ENCODE results near the gene ARHGEF7. TPM values are rescaled to one million over a fixed set of nuclear protein-coding genes. Genes with fewer than 3 reads are reported as not detected.

Gene ARHGEF7
- total and polyA plus RNA-seq, 2 experiments from 2014 or later = 23.6 to 58.9 TPM

GRCh38 chr13:111318386-111318785 is 203.3 kb downstream of the ARHGEF7 start:
- ATAC-seq (no peak), DNase-seq (ENCODE audit: low spot score) (no peak)
- H2AFZ ChIP-seq = no peak overlapping the region

GRCh38 chr13:111319521-111319920 is 204.4 kb downstream of the ARHGEF7 start:
- Histone ChIP-seq H3K79me2 (replicated peaks; ENCODE audit: insufficient read depth) (no peaks in the 10 kb centered on the region), H4K20me1 (replicated peaks; ENCODE audit: insufficient read depth) (no peaks in the 10 kb centered on the region), H3K27me3 (ENCODE audit: insufficient read depth) (no peaks in the 10 kb centered on the region), H3K9me2 (ENCODE audit: insufficient read depth) (no peaks in the 10 kb centered on the region), H3K4me1 (ENCODE audit: insufficient read depth) (no peaks in the 10 kb centered on the region), H3K4me2 (no peak overlapping the region), H3K4me3 (no peak overlapping the region), H3K36me3 (ENCODE audit: insufficient read depth) (no peaks in the 10 kb centered on the region), H3K27ac (ENCODE audit: low read depth) (no peak overlapping the region), H3F3A (replicated peaks; ENCODE audit: low read depth) (no peaks in the 10 kb centered on the region), H2AFZ (no peak overlapping the region)
- no peak for TF ChIP-seq REST (IDR thresholded peaks at IDR 0.05; ENCODE audit: unreplicated experiment)
- no peak overlapping the region for H3K4me3 Mint-ChIP-seq
- DNase-seq (ENCODE audit: low spot score) = no peak
- H3K4me1 Mint-ChIP-seq = peaks cover under 1% of the 10 kb centered on the region; the same call in 1 of the 3 replicates
- ATAC-seq = no peak
- H3K27ac Mint-ChIP-seq = no peak overlapping the region
- no peaks in the 10 kb centered on the region for H3K9me3 Mint-ChIP-seq
- no peaks in the 10 kb centered on the region; the same call in 2 of the 3 replicates for H3K36me3 Mint-ChIP-seq (ENCODE audit: low read depth)
- peaks cover 10% of the 10 kb centered on the region for H3K27me3 Mint-ChIP-seq (ENCODE audit: insufficient read depth, low read depth, poor library complexity)

More at GRCh38 chr13:111318386-111318785, 203.3 kb downstream of the ARHGEF7 start:
- no peaks in the 10 kb centered on the region for H4K20me1 ChIP-seq (replicated peaks; ENCODE audit: insufficient read depth)
- Mint-ChIP-seq H3K4me3 (no peak overlapping the region), H3K27ac (no peak overlapping the region; the same call in 1 of the 2 replicates), H3K36me3 (ENCODE audit: low read depth) (peaks cover under 1% of the 10 kb centered on the region; the same call in 2 of the 3 replicates), H3K9me3 (peaks cover 2% of the 10 kb centered on the region; the same call in 2 of the 3 replicates), H3K4me1 (no peaks in the 10 kb centered on the region; the same call in 2 of the 3 replicates), H3K27me3 (ENCODE audit: insufficient read depth, low read depth, poor library complexity) (peaks cover 15% of the 10 kb centered on the region)
- no peaks in the 10 kb centered on the region for H3K79me2 ChIP-seq (replicated peaks; ENCODE audit: insufficient read depth)
- TF ChIP-seq CREB1 (CRISPR knock-in tag; IDR thresholded peaks at IDR 0.05; ENCODE audit: low read depth) = no peak
- TF ChIP-seq POLR2AphosphoS5 (IDR thresholded peaks at IDR 0.05; ENCODE audit: low read depth) = no peak
- no peak for TF ChIP-seq JUNB (IDR thresholded peaks at IDR 0.05; ENCODE audit: unreplicated experiment)
- TF ChIP-seq ETS1 (IDR thresholded peaks at IDR 0.05) = no peak
- TF ChIP-seq ZNF331 (CRISPR knock-in tag; IDR thresholded peaks at IDR 0.05; ENCODE audit: low read depth) = no peak
- no peak for TF ChIP-seq ZNF114 (CRISPR knock-in tag; IDR thresholded peaks at IDR 0.05)
- no peaks in the 10 kb centered on the region for H3K4me1 ChIP-seq (ENCODE audit: insufficient read depth)
- H3K4me2 ChIP-seq = no peak overlapping the region
- no peaks in the 10 kb centered on the region for H3K27me3 ChIP-seq (ENCODE audit: insufficient read depth)
- no peak overlapping the region for H3K27ac ChIP-seq (ENCODE audit: low read depth)
- no peaks in the 10 kb centered on the region for H3K9me2 ChIP-seq (ENCODE audit: insufficient read depth)
- no peak overlapping the region for H3K4me3 ChIP-seq
- H3F3A ChIP-seq (replicated peaks; ENCODE audit: low read depth) = no peaks in the 10 kb centered on the region
- no peaks in the 10 kb centered on the region for H3K36me3 ChIP-seq (ENCODE audit: insufficient read depth)

All from GM23338 (cell line).